K562 (cell line): ENCODE measurements around the gene SHANK3. TPM values are rescaled to one million over a fixed set of nuclear protein-coding genes. Genes with fewer than 3 reads are reported as not detected.

Experiments
- E4F1 ChIP-seq: fragments of 250-450 bp; sonication (Bioruptor Pico); IDR thresholded peaks from 2 replicates; pipeline ENCODE4 v1.5.0; 2021; ENCODE audit warnings: mild to moderate bottlenecking, borderline replicate concordance
- ELF2 ChIP-seq: fragments of 250-450 bp; sonication (Bioruptor Pico); IDR thresholded peaks from 2 replicates; pipeline ENCODE4 v1.5.0; 2021; ENCODE audit warnings: mild to moderate bottlenecking
- NKRF ChIP-seq: fragments of 450-650 bp; IDR thresholded peaks from 2 replicates; pipeline ENCODE4 v1.6.1; 2016; ENCODE audit warnings: borderline replicate concordance
- PRPF4 ChIP-seq: fragments of 200-400 bp; formaldehyde crosslinking; IDR thresholded peaks from one replicate; pipeline ENCODE4 v1.6.1; 2017; ENCODE audit warnings: low read length, low read depth, mild to moderate bottlenecking; ENCODE audit not compliant: insufficient read depth, poor library complexity, severe bottlenecking
- TBL1XR1 ChIP-seq, 2 experiments: IDR thresholded peaks; 2 replicates each; pipeline ENCODE4 v1.6.1; 2012; ENCODE audit warnings: improper control_type of control experiment in 2 of 2, low read length in 2 of 2, mild to moderate bottlenecking in 1 of 2
- THRA ChIP-seq: fragments of 450-650 bp; IDR thresholded peaks from 2 replicates; pipeline ENCODE4 v1.6.1; 2017; ENCODE audit warnings: mild to moderate bottlenecking, moderate library complexity
- USF2 ChIP-seq: sonication (generic); formaldehyde crosslinking; IDR thresholded peaks from 2 replicates; pipeline ENCODE4 v1.5.0; 2020; ENCODE audit warnings: missing genetic modification reagents
- ZNF324 ChIP-seq: fragments of 250-450 bp; sonication (Bioruptor Pico); IDR thresholded peaks from 2 replicates; pipeline ENCODE4 v1.4.0; 2020; ENCODE audit warnings: mild to moderate bottlenecking
- ZNF354B ChIP-seq: fragments of 250-450 bp; sonication (Bioruptor Pico); IDR thresholded peaks from 2 replicates; pipeline ENCODE4 v1.4.0; 2020
- polyA plus RNA-seq, 8 experiments: library from polyadenylated mRNA; depleted of rRNA in 4 of 8; stranded (reverse) in 5 of 8; unstranded in 3 of 8; fragments of >200 nt; fragmentation: Nextera tagmentation in 2 of 8; fragmentation: Illumina TruSeq in 1 of 8; extraction: Ambion mirVana in 2 of 8; extraction: Trizol in 1 of 8; gene quantifications; 2 replicates each; pipeline versions ENCODE4 v1.2.1 to v1.2.3, GENCODE V29; 2011 to 2014; ENCODE audit warnings: inconsistent platforms in 1 of 8, missing spikeins in 1 of 8
- total RNA-seq, 7 experiments: library from RNA; depleted of rRNA in 6 of 7; stranded (reverse); fragments of >200 nt in 6 of 7; fragmentation: Illumina TruSeq in 2 of 7; extraction: Trizol in 2 of 7; gene quantifications; 2 replicates each; pipeline versions ENCODE4 v1.2.1 to v1.2.3, GENCODE V29; 2011 to 2021; ENCODE audit warnings: low replicate concordance in 1 of 7
- TF ChIP-seq, protein P1 (sequence below): sonication (generic); formaldehyde crosslinking; IDR thresholded peaks from 2 replicates; pipeline ENCODE4 v1.8.1; 2023; ENCODE audit warnings: mild to moderate bottlenecking, missing genetic modification reagents

SHANK3 gene
- total and polyA plus RNA-seq, 9 of the 15 experiments (the other 6 are each of a cell fraction or from before 2014, with no cell fraction given), result 0.01 to 0.07 (median 0.03) TPM; not detected in 6

DNA sequence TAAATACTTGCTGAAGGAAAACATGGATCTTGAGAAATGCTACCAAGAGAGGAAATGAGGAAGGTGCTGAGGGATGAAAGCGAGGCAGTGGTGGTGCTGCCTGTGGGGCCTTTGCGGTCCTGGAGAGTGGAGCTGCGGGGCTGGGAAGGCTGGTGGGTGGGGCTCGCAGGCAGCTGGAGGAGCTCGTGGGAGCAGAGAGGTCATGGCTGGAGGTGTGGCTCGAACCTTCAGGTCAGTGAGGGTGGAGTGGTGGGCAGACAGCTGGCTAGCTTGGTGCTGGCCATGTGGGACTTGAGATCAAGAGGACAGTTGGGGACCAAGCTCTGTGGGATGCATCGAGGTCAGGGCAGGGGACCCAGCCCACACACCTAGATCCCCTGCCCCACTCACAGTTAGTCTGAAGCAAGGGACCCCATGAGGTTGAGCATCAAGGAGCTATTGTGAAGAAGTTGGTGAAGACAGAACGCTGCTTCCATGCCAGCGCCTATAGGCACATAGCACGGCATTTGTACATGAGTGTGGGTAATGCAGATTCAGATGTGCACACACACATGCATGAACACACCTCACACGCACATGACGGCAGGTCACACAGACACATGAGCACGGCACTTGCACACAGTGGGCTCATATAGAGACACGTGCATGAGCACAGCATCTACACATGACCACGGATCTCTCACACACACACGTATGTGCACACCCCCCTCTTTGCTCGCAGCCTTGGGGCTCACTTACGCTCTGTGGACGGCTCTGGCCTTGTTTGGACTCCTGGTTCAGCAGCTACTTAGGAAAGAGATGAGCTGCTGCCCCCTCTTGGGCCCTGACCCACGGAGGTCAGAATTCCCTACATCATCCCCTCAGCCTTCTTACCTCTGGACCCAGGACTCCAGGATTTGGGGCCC is 30.4 kb downstream of the SHANK3 start (continued):
- no peak for TF ChIP-seq USF2 (CRISPR knock-in tag)
- TF ChIP-seq PRPF4, result no peak
- no peak for TF ChIP-seq ZNF324 (CRISPR knock-in tag)
- TF ChIP-seq E4F1 (CRISPR knock-in tag), result no peak
- TF ChIP-seq ELF2 (CRISPR knock-in tag), result no peak
- TF ChIP-seq THRA, result no peak
- no peak for TF ChIP-seq NKRF
- no peak for TF ChIP-seq TBL1XR1 (IDR thresholded peaks at IDR 0.05; ENCODE audit: low read length in 2 of 2)
- TF ChIP-seq, protein P1, sequence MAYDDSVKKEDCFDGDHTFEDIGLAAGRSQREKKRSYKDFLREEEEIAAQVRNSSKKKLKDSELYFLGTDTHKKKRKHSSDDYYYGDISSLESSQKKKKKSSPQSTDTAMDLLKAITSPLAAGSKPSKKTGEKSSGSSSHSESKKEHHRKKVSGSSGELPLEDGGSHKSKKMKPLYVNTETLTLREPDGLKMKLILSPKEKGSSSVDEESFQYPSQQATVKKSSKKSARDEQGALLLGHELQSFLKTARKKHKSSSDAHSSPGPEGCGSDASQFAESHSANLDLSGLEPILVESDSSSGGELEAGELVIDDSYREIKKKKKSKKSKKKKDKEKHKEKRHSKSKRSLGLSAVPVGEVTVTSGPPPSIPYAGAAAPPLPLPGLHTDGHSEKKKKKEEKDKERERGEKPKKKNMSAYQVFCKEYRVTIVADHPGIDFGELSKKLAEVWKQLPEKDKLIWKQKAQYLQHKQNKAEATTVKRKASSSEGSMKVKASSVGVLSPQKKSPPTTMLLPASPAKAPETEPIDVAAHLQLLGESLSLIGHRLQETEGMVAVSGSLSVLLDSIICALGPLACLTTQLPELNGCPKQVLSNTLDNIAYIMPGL (CRISPR knock-in tag), result no peak
- no peak for TF ChIP-seq ZNF354B (CRISPR knock-in tag)
